NCI-H187 treated with DMSO at 0.1 percent for 48 hours (cell line): ENCODE data around the gene IRF3.

ENCODE experiments used
- DNase-seq: peaks from one replicate; lab custom pipeline; 2025; lab: John Stamatoyannopoulos, UW

The IRF3 gene

GRCh38 chr19:49616945-49617344, 48.7 kb downstream of the IRF3 start:
- DNase-seq = no peak

- DNase-seq = no peak
These were observed 49.1 kb downstream of the IRF3 start for GRCh38 chr19:49616532-49616931.

GRCh38 chr19:49615861-49616260, 49.8 kb downstream of the IRF3 start:
- no peak for DNase-seq

- DNase-seq = no peak
These were observed 51.4 kb downstream of the IRF3 start for GRCh38 chr19:49614096-49614833.

GRCh38 chr19:49613374-49613773, 52.3 kb downstream of the IRF3 start:
- no peak for DNase-seq
